ENCODE results near the gene CAMK2B. TPM values are rescaled to one million over a fixed set of nuclear protein-coding genes. Genes with fewer than 3 reads are reported as not detected.

The CAMK2B gene
- total RNA-seq, 4 donors from 2014 or later: 0.50 to 2.0 (median 1.2) TPM

DNA sequence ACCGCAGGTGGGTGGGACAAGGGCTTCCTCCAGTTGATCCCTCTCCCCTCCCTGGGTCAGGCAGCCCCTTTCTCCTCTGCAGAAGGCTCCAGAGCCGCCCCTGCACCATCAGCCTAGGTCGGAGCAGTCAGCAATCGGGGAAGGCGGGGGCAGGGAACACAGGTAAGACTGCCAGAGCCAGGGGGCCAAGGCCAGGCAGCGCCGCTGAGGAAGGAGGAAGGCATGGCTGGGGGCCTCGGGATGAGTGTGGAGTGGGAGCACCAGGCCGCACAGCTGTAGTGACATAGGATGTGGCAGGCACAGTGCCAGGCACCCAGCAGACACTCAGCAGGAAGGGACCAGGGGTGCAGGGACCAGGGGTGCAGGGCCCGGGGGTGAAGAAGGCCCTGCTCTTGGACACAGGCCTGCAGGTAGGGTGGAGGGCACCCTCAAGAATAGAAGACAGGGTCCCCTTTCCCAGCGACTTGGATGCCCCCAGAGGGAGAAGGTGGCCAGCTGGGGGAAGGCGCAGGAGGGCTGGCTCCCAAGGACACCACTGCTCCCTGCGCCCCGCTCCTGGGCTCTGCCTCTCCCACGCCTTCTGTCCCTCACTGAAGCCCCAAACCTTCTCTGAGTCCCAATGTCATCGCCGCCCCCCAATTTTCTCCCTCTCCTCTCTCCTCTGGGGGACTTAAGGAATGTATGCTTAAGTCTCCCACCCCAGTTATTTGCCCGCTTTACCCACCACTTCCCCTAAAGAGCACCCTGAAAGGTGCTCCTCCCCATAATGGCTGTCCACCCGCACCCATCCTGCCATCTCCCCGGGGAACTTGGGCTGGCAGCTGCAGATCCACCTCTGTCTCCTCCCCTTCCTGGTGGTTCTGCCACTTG lies 38.5 kb downstream of the CAMK2B start:
- no peaks in the 10 kb centered on the region for H3K27me3 ChIP-seq
- intact Hi-C loops (cut with DNase I): no loop called here
- H3K36me3 ChIP-seq: no peaks in the 10 kb centered on the region
- no peaks in the 10 kb centered on the region for H3K9me3 ChIP-seq
- TF ChIP-seq POLR2AphosphoS5 (IDR thresholded peaks at IDR 0.05) (no peak), EP300 (IDR thresholded peaks at IDR 0.05) (no peak), POLR2A (IDR thresholded peaks at IDR 0.05; ENCODE audit: low read depth) (no peak)
- TF ChIP-seq, protein P1, sequence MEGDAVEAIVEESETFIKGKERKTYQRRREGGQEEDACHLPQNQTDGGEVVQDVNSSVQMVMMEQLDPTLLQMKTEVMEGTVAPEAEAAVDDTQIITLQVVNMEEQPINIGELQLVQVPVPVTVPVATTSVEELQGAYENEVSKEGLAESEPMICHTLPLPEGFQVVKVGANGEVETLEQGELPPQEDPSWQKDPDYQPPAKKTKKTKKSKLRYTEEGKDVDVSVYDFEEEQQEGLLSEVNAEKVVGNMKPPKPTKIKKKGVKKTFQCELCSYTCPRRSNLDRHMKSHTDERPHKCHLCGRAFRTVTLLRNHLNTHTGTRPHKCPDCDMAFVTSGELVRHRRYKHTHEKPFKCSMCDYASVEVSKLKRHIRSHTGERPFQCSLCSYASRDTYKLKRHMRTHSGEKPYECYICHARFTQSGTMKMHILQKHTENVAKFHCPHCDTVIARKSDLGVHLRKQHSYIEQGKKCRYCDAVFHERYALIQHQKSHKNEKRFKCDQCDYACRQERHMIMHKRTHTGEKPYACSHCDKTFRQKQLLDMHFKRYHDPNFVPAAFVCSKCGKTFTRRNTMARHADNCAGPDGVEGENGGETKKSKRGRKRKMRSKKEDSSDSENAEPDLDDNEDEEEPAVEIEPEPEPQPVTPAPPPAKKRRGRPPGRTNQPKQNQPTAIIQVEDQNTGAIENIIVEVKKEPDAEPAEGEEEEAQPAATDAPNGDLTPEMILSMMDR (IDR thresholded peaks at IDR 0.05): no peak
- DNase-seq (ENCODE audit: extremely low spot score): no peak
- H3K4me1 ChIP-seq: peaks cover 0 to 37% (median 0%) of the 10 kb centered on the region in 4 donors
- no peak overlapping the region for H3K27ac ChIP-seq (replicated peaks in 1 of 4)
- 88% methylated on average over 19 of the region's 20 CpGs for WGBS
- H3K4me3 ChIP-seq: no peak overlapping the region

DNA sequence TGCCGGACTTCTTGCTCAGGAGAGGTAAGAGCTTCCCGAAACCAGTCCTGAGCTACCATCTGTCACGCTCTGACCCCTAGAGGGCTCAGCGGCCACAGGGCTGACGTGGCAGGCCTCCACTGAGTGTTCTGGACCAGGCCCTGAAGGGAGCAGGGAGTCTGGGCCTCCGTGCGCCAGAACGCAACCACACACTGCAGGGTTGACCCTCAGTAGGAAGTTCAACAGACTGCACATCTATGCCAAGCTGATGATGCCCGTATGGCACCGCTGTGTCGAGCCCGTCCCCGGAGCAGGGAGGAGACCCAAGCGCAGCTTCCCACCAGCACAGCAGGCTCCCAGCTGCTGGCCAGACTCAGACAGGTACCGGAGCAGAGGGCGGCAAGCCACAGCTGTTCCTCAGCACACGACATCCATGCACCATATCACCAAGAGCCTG lies 39.2 kb downstream of the CAMK2B start:
- 93% methylated on average over 17 of the region's 17 CpGs for WGBS
- DNase-seq (ENCODE audit: extremely low spot score): no peak
- H3K27ac ChIP-seq (replicated peaks in 1 of 4): no peak overlapping the region
- TF ChIP-seq POLR2AphosphoS5 (IDR thresholded peaks at IDR 0.05): no peak
- no peak for TF ChIP-seq EP300 (IDR thresholded peaks at IDR 0.05)
- TF ChIP-seq, protein P1 (IDR thresholded peaks at IDR 0.05): no peak
- TF ChIP-seq POLR2A (IDR thresholded peaks at IDR 0.05; ENCODE audit: low read depth): no peak
- H3K4me3 ChIP-seq: no peak overlapping the region
- no peaks in the 10 kb centered on the region for H3K27me3 ChIP-seq
- no peaks in the 10 kb centered on the region for H3K9me3 ChIP-seq
- no peaks in the 10 kb centered on the region for H3K36me3 ChIP-seq
- intact Hi-C loops (cut with DNase I): no loop called here
- peaks cover 0 to 34% (median 0%) of the 10 kb centered on the region in 4 donors for H3K4me1 ChIP-seq

DNA sequence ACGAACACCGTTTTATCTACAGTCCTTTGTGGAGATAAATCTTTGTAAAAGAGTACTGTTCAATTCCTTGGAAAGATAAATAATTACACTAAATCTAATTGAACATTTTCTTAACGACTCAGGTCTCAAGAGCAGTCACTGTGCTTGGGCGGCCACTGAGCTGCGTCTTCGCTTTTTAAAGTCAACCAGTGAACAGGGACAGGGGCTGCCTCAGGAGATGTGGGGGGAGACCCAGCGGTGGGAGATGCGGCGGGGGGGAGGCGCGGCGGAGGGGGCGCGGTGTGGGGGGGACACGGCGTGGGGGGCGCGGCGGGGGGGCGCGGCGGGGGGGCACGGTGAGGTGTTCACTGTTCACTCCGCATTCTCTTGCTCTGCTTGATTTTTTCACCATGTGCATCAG lies 39.8 kb downstream of the CAMK2B start:
- WGBS: 88% methylated on average over 24 of the region's 24 CpGs
- no peak overlapping the region for H3K27ac ChIP-seq (replicated peaks in 1 of 4)
- H3K9me3 ChIP-seq: no peaks in the 10 kb centered on the region
- no peak for TF ChIP-seq POLR2A (IDR thresholded peaks at IDR 0.05; ENCODE audit: low read depth)
- TF ChIP-seq, protein P1 (IDR thresholded peaks at IDR 0.05): no peak
- TF ChIP-seq POLR2AphosphoS5 (IDR thresholded peaks at IDR 0.05): no peak
- no peak for TF ChIP-seq EP300 (IDR thresholded peaks at IDR 0.05)
- H3K36me3 ChIP-seq: no peaks in the 10 kb centered on the region
- DNase-seq (ENCODE audit: extremely low spot score): no peak
- H3K4me1 ChIP-seq: peaks cover 0 to 28% (median 0%) of the 10 kb centered on the region in 4 donors
- no peaks in the 10 kb centered on the region for H3K27me3 ChIP-seq
- intact Hi-C loops (cut with DNase I): no loop called here
- H3K4me3 ChIP-seq: no peak overlapping the region

DNA sequence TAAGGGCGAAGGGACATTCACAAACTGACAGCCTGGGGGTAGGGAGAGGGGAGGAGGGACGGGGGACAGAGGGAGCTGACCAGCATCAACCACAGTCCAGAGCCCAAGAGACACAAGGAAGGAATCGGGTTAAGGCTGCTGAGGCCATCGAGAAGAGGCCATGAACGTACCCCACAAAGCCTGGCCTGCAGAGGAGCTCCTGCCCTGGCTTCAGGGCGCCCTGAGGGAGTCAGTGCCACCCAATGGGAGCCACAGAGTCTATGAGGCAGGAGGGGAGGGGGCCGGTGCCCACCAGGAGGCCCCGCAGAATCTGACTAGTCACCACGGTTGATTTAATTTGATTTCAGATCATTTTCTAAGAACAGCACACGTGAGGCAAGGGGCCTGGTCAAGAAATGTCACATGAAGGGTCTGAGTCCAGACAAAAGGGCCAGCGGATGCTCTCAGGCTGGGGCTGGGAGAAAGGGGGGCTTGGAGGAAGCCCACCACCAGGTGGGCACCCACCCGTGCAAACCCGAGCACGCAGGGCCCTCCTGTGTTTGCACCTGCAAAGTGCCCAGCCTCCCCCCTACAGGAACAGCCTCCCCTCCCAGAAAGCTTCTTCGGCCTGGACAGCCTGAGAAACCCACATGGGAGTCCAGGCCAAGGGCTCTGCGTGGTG lies 40.4 kb downstream of the CAMK2B start:
- no peaks in the 10 kb centered on the region for H3K27me3 ChIP-seq
- 97% methylated on average over 7 of the region's 16 CpGs for WGBS
- no peak for TF ChIP-seq EP300 (IDR thresholded peaks at IDR 0.05)
- no peak for TF ChIP-seq POLR2A (IDR thresholded peaks at IDR 0.05; ENCODE audit: low read depth)
- TF ChIP-seq POLR2AphosphoS5 (IDR thresholded peaks at IDR 0.05): no peak
- TF ChIP-seq, protein P1 (IDR thresholded peaks at IDR 0.05): no peak
- H3K27ac ChIP-seq (replicated peaks in 1 of 4): no peak overlapping the region
- H3K9me3 ChIP-seq: no peaks in the 10 kb centered on the region
- H3K4me3 ChIP-seq: no peak overlapping the region
- DNase-seq (ENCODE audit: extremely low spot score): no peak
- peaks cover 0 to 23% (median 0%) of the 10 kb centered on the region in 4 donors for H3K4me1 ChIP-seq
- intact Hi-C loops (cut with DNase I): no loop called here
- H3K36me3 ChIP-seq: no peaks in the 10 kb centered on the region
